Fibroblast of lung (primary cell): ENCODE measurements around the gene SFXN1. TPM values are rescaled to one million over a fixed set of nuclear protein-coding genes. Genes with fewer than 3 reads are reported as not detected.
A peak's percentile ranks its signal among the peaks of the same experiment; 100 is the strongest.

Experiments used
- DNase-seq, 2 donors: peaks; one replicate each; pipeline versions ENCODE4 v3.0.0 to v3.0.0-alpha.2; 2010; ENCODE audit warnings: low read depth in 2 of 2
- H2AFZ ChIP-seq: 2 replicates; pipeline ENCODE4 v1.5.1; 2012; ENCODE audit warnings: low read length, control low read depth, inconsistent platforms
- H3K27ac ChIP-seq: 2 replicates; pipeline ENCODE4 v1.5.1; 2011; ENCODE audit warnings: low read length, control low read depth; ENCODE audit not compliant: insufficient read depth
- H3K27me3 ChIP-seq: 2 replicates; pipeline ENCODE4 v1.5.1; 2011; ENCODE audit warnings: mild to moderate bottlenecking, low read length; ENCODE audit not compliant: control insufficient read depth, insufficient read depth
- H3K36me3 ChIP-seq: 2 replicates; pipeline ENCODE4 v1.5.1; 2011; ENCODE audit warnings: low read length; ENCODE audit not compliant: control insufficient read depth, insufficient read depth
- H3K4me1 ChIP-seq: 2 replicates; pipeline ENCODE4 v1.5.1; 2011; ENCODE audit warnings: low read length; ENCODE audit not compliant: control insufficient read depth, insufficient read depth; ENCODE audit errors: extremely low read depth
- H3K4me2 ChIP-seq: 2 replicates; pipeline ENCODE4 v1.5.1; 2011; ENCODE audit warnings: low read length, control low read depth; ENCODE audit not compliant: insufficient read depth; ENCODE audit errors: extremely low read depth
- H3K4me3 ChIP-seq, 4 experiments: fragments of 200-600 bp in 1 of 4; sonication (generic) in 1 of 4; replicated peaks in 1 of 4; 2 replicates each; pipeline ENCODE4 v1.5.1; 2011 to 2016; ENCODE audit warnings: low read length in 4 of 4, low read depth in 3 of 4, mild to moderate bottlenecking in 3 of 4, control low read depth in 2 of 4, inconsistent platforms in 1 of 4, mixed read lengths in 1 of 4; ENCODE audit not compliant: insufficient read depth in 1 of 4; ENCODE audit errors: control extremely low read depth in 1 of 4
- H3K79me2 ChIP-seq: 2 replicates; pipeline ENCODE4 v1.5.1; 2012; ENCODE audit warnings: mild to moderate bottlenecking, low read length, inconsistent platforms; ENCODE audit not compliant: control insufficient read depth, insufficient read depth
- H3K9ac ChIP-seq: 2 replicates; pipeline ENCODE4 v1.5.1; 2011; ENCODE audit warnings: mild to moderate bottlenecking, low read length, control low read depth; ENCODE audit not compliant: insufficient read depth
- H3K9me3 ChIP-seq: 2 replicates; pipeline ENCODE4 v1.5.1; 2012; ENCODE audit warnings: low read depth, low read length; ENCODE audit not compliant: control insufficient read depth, insufficient read depth
- H4K20me1 ChIP-seq: 2 replicates; pipeline ENCODE4 v1.5.1; 2011; ENCODE audit warnings: low read length; ENCODE audit not compliant: control insufficient read depth, insufficient read depth; ENCODE audit errors: extremely low read depth
- CTCF ChIP-seq, 2 donors: IDR thresholded peaks in 1 of 2; conservative IDR thresholded peaks in 1 of 2; 1 replicate in 1 of 2; 2 replicates in 1 of 2; pipeline ENCODE4 v1.5.1; 2011 to 2012; ENCODE audit warnings: low read length in 2 of 2, control low read depth in 1 of 2, inconsistent platforms in 1 of 2, low read depth in 1 of 2, mild to moderate bottlenecking in 1 of 2
- EZH2 ChIP-seq: IDR thresholded peaks from 2 replicates; pipeline ENCODE4 v1.5.1; 2012; ENCODE audit warnings: low read length, control low read depth, mild to moderate bottlenecking; ENCODE audit errors: missing control alignments
- polyA plus RNA-seq, 2 donors: library from polyadenylated mRNA; depleted of rRNA in 1 of 2; stranded (reverse) in 1 of 2; unstranded in 1 of 2; fragments of >200 nt; gene quantifications; 2 replicates each; pipeline ENCODE4 v1.2.1, GENCODE V29; 2011 to 2012; ENCODE audit warnings: missing spikeins in 1 of 2
- total RNA-seq: library from RNA; depleted of rRNA; stranded (reverse); fragments of >200 nt; gene quantifications from 2 replicates; pipeline ENCODE4 v1.2.1, GENCODE V29; 2014

SFXN1 gene
- total and polyA plus RNA-seq, 2 donors (not counting 1 experiment from before 2014, with no cell fraction given), result 58.3 to 125 TPM

- no peaks in the 10 kb centered on the region for H4K20me1 ChIP-seq
- peaks cover 2% of the 10 kb centered on the region for H3K4me1 ChIP-seq
- H3K4me2 ChIP-seq, result no peak overlapping the region
- no peak overlapping the region for H3K27ac ChIP-seq
- H3K9me3 ChIP-seq, result no peaks in the 10 kb centered on the region
- H2AFZ ChIP-seq, result no peak overlapping the region
- H3K27me3 ChIP-seq, result no peaks in the 10 kb centered on the region
- H3K36me3 ChIP-seq, result peaks cover 28% of the 10 kb centered on the region
- H3K9ac ChIP-seq, result no peak overlapping the region
- no peaks in the 10 kb centered on the region for H3K79me2 ChIP-seq
- no peak overlapping the region for H3K4me3 ChIP-seq
- TF ChIP-seq CTCF (conservative IDR thresholded peaks at IDR 0.05 in 1 of 2, IDR thresholded peaks at IDR 0.05 in 1 of 2; ENCODE audit: low read depth in 1 of 2, low read length in 2 of 2), result no peak
- DNase-seq, result peak in 1 of 2 donors; percentile 18
Measured at GRCh38 chr5:175516933-175517823, 38.8 kb downstream of the SFXN1 start.

- H3K4me2 ChIP-seq, result no peak overlapping the region
- TF ChIP-seq EZH2, result no peak
- TF ChIP-seq CTCF (conservative IDR thresholded peaks at IDR 0.05 in 1 of 2, IDR thresholded peaks at IDR 0.05 in 1 of 2; ENCODE audit: low read depth in 1 of 2, low read length in 2 of 2), result no peak
Measured at GRCh38 chr5:175517824-175518450, 39.6 kb downstream of the SFXN1 start.

GRCh38 chr5:175519006-175519405 is 40.6 kb downstream of the SFXN1 start:
- H3K27ac ChIP-seq, result no peak overlapping the region
- no peak overlapping the region for H3K9ac ChIP-seq
- H3K36me3 ChIP-seq, result peaks cover 25% of the 10 kb centered on the region

More at GRCh38 chr5:175517824-175518450, 39.6 kb downstream of the SFXN1 start:
- Histone ChIP-seq H3K27ac (no peak overlapping the region), H3K4me3 (no peak overlapping the region), H3K27me3 (no peaks in the 10 kb centered on the region), H2AFZ (no peak overlapping the region), H3K79me2 (no peaks in the 10 kb centered on the region), H4K20me1 (no peaks in the 10 kb centered on the region), H3K9me3 (no peaks in the 10 kb centered on the region), H3K9ac (no peak overlapping the region), H3K4me1 (peaks cover 2% of the 10 kb centered on the region), H3K36me3 (peaks cover 30% of the 10 kb centered on the region)
- peak; percentile 49 to 97 for DNase-seq

More at GRCh38 chr5:175519006-175519405, 40.6 kb downstream of the SFXN1 start:
- Histone ChIP-seq H3K79me2 (no peaks in the 10 kb centered on the region), H3K4me1 (peaks cover 2% of the 10 kb centered on the region), H4K20me1 (no peaks in the 10 kb centered on the region), H3K4me2 (no peak overlapping the region), H2AFZ (no peak overlapping the region), H3K27me3 (no peaks in the 10 kb centered on the region), H3K4me3 (no peak overlapping the region), H3K9me3 (no peaks in the 10 kb centered on the region)
- no peak for DNase-seq
- no peak for TF ChIP-seq CTCF (conservative IDR thresholded peaks at IDR 0.05 in 1 of 2, IDR thresholded peaks at IDR 0.05 in 1 of 2; ENCODE audit: low read depth in 1 of 2, low read length in 2 of 2)
- TF ChIP-seq EZH2, result no peak
